Thyroid gland (tissue), 4 donors: ENCODE measurements around the gene MARCHF2. TPM values are rescaled to one million over a fixed set of nuclear protein-coding genes. Genes with fewer than 3 reads are reported as not detected.
A peak's percentile ranks its signal among the peaks of the same experiment; 100 is the strongest.

Experiments
- DNase-seq, 2 donors: peaks; one replicate each; pipeline ENCODE4 v3.0.0-alpha.2; 2019
- H3K27ac ChIP-seq, 3 donors: fragments of 200-600 bp; sonication (generic); 1 replicate in 2 of 3; 2 replicates in 1 of 3; pipeline ENCODE4 v1.5.1; 2016 to 2019; ENCODE audit warnings: mild to moderate bottlenecking in 1 of 3, moderate library complexity in 1 of 3
- H3K27me3 ChIP-seq: fragments of 200-600 bp; sonication (generic); one replicate; pipeline ENCODE4 v1.5.1; 2019
- H3K36me3 ChIP-seq, 2 donors: fragments of 200-600 bp; sonication (generic); one replicate each; pipeline ENCODE4 v1.5.1; 2016 to 2019
- H3K4me1 ChIP-seq, 2 donors: fragments of 200-600 bp; sonication (generic); one replicate each; pipeline ENCODE4 v1.5.1; 2017 to 2019
- H3K4me3 ChIP-seq, 3 donors: fragments of 200-600 bp; sonication (generic); replicated peaks in 1 of 3; 1 replicate in 2 of 3; 2 replicates in 1 of 3; pipeline ENCODE4 v1.5.1; 2016; ENCODE audit warnings: mild to moderate bottlenecking in 1 of 3
- H3K9me3 ChIP-seq: fragments of 200-600 bp; sonication (generic); one replicate; pipeline ENCODE4 v1.5.1; 2017
- CTCF ChIP-seq, 6 experiments: fragments of 200-600 bp in 3 of 6; fragments of 450-650 bp in 3 of 6; sonication (generic) in 3 of 6; IDR thresholded peaks; one replicate each; pipeline ENCODE4 v1.5.1; 2016 to 2019; ENCODE audit warnings: antibody characterized with exemption in 6 of 6, mild to moderate bottlenecking in 2 of 6, inconsistent platforms in 1 of 6, moderate library complexity in 1 of 6
- POLR2A ChIP-seq, 2 donors: fragments of 450-650 bp; IDR thresholded peaks; one replicate each; pipeline ENCODE4 v1.6.1; 2017; ENCODE audit warnings: antibody characterized with exemption in 2 of 2, mild to moderate bottlenecking in 2 of 2, moderate library complexity in 1 of 2
- WGBS, 2 donors: methylation state at CpG; one replicate each; pipeline ENCODE4 v1.1.5; 2017; 5-methylcytosine and 5-hydroxymethylcytosine counted together
- intact Hi-C: fragments of 100-400 bp; cut with DNase I; formaldehyde crosslinking; loops from one replicate; pipeline ENCODE4 v1.15.1; 2023
- total RNA-seq, 4 donors: library from RNA; depleted of rRNA; stranded (reverse); fragments of >200 nt; gene quantifications; one replicate each; pipeline ENCODE4 v1.2.3, GENCODE V29; 2016

Gene MARCHF2
- total RNA-seq, 4 donors from 2014 or later, result 168 to 245 (median 215) TPM

GRCh38 chr19:8391198-8392016, 21.7 kb upstream of the MARCHF2 start:
- Histone ChIP-seq H3K27me3 (no peaks in the 10 kb centered on the region), H3K4me1 (peaks cover 61 to 65% of the 10 kb centered on the region in 2 donors), H3K9me3 (no peaks in the 10 kb centered on the region), H3K36me3 (no peaks in the 10 kb centered on the region), H3K4me3 (peak overlapping the region in 1 of 3 donors; percentile 100), H3K27ac (peak overlapping the region; percentile 100)
- 43 to 62% methylated on average over 14 to 15 of the region's 23 CpGs for WGBS, 2 donors
- intact Hi-C loops, result no loop called here
- TF ChIP-seq CTCF (IDR thresholded peaks at IDR 0.05) (no peak), POLR2A (IDR thresholded peaks at IDR 0.05) (no peak)
- peak in 1 of 2 donors; percentile 63 for DNase-seq

- Histone ChIP-seq H3K27me3 (no peaks in the 10 kb centered on the region), H3K27ac (peak overlapping the region; percentile 100), H3K9me3 (no peaks in the 10 kb centered on the region), H3K4me3 (peak overlapping the region in 1 of 3 donors; percentile 100), H3K36me3 (no peaks in the 10 kb centered on the region), H3K4me1 (peaks cover 68 to 69% of the 10 kb centered on the region in 2 donors)
- TF ChIP-seq POLR2A (IDR thresholded peaks at IDR 0.05) (peak in 1 of 2 donors; percentile 44), CTCF (IDR thresholded peaks at IDR 0.05) (peak in 2 of 6 experiments; percentile 5 to 16)
- WGBS, 2 donors, result 20 to 24% methylated on average over 11 of the region's 11 CpGs
- intact Hi-C loops, result no loop called here
- DNase-seq, result peak; percentile 82 to 89
Measured at GRCh38 chr19:8392017-8392591, 21.0 kb upstream of the MARCHF2 start.

- intact Hi-C loops, result no loop called here
- WGBS, 2 donors, result 62 to 69% methylated on average over 4 to 5 of the region's 8 CpGs
- peaks cover 79 to 81% of the 10 kb centered on the region in 2 donors for H3K4me1 ChIP-seq
- TF ChIP-seq POLR2A (IDR thresholded peaks at IDR 0.05) (no peak), CTCF (IDR thresholded peaks at IDR 0.05) (no peak)
- no peaks in the 10 kb centered on the region for H3K27me3 ChIP-seq
- no peak for DNase-seq
- peak overlapping the region; percentile 100 for H3K27ac ChIP-seq
- no peaks in the 10 kb centered on the region for H3K9me3 ChIP-seq
- H3K4me3 ChIP-seq, result no peak overlapping the region
- H3K36me3 ChIP-seq, result no peaks in the 10 kb centered on the region
Measured at GRCh38 chr19:8393192-8393870, 19.8 kb upstream of the MARCHF2 start.

GRCh38 chr19:8393871-8394250, 19.2 kb upstream of the MARCHF2 start:
- TF ChIP-seq CTCF (IDR thresholded peaks at IDR 0.05), result no peak
- TF ChIP-seq POLR2A (IDR thresholded peaks at IDR 0.05), result no peak
- Histone ChIP-seq H3K9me3 (no peaks in the 10 kb centered on the region), H3K36me3 (no peaks in the 10 kb centered on the region), H3K4me3 (no peak overlapping the region), H3K27ac (peak overlapping the region; percentile 100), H3K27me3 (no peaks in the 10 kb centered on the region), H3K4me1 (peaks cover 82 to 86% of the 10 kb centered on the region in 2 donors)
- intact Hi-C loops, result no loop called here
- WGBS, 2 donors, result 63 to 75% methylated on average over 4 to 5 of the region's 8 CpGs
- DNase-seq, result peak; percentile 55 to 64
